Adrenal gland (tissue), 5 donors: Measurements from ENCODE around the gene PCARE.

Experiments
- CTCF ChIP-seq, 6 experiments: fragments of 450-650 bp in 4 of 6; fragments of 200-600 bp in 2 of 6; sonication (generic) in 1 of 6; IDR thresholded peaks; 1 replicate in 5 of 6; 2 replicates in 1 of 6; pipeline versions ENCODE4 v1.5.1 to v1.8.0; 2016 to 2021; ENCODE audit warnings: antibody characterized with exemption in 6 of 6, mild to moderate bottlenecking in 2 of 6, moderate library complexity in 1 of 6
- POLR2A ChIP-seq, 2 donors: fragments of 450-650 bp; IDR thresholded peaks; one replicate each; pipeline ENCODE4 v1.6.1; 2017; ENCODE audit warnings: antibody characterized with exemption in 2 of 2, mild to moderate bottlenecking in 2 of 2, moderate library complexity in 1 of 2
- donor health status: DM: no; HTN: no; CAD: no.

DNA sequence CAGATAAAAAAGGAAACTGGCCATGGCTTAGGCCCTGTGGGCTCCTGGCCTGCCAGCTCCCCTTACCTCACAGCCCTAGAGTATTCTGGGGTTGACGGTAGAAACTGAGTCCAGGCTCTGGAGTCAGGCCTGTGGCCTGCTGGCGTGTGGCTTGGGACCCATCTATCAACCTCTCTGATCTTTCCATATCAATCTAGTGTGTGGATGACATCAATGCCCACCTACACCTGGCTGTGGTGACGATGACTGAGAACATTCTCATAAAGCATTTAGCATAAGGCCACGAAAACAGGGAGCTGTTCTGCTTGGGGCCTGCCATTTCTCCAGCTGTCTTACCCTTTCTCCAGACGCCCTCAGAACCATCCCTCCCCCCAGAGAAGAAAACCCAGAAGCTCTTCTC lies 17.9 kb downstream of the PCARE start:
- no peak for TF ChIP-seq CTCF (IDR thresholded peaks at IDR 0.05)
- TF ChIP-seq POLR2A (IDR thresholded peaks at IDR 0.05), result no peak
